K562 (cell line): ENCODE data around the gene ATXN1. TPM values are rescaled to one million over a fixed set of nuclear protein-coding genes. Genes with fewer than 3 reads are reported as not detected.

Experiments
- BCL6 ChIP-seq: fragments of 250-450 bp; sonication (Bioruptor Pico); IDR thresholded peaks from 2 replicates; pipeline ENCODE4 v1.4.0; 2020
- CBFA2T3 ChIP-seq: fragments of 450-650 bp; IDR thresholded peaks from 2 replicates; pipeline ENCODE4 v1.6.1; 2017
- ESRRB ChIP-seq: fragments of 250-450 bp; sonication (Bioruptor Pico); IDR thresholded peaks from 2 replicates; pipeline ENCODE4 v1.5.0; 2020; ENCODE audit warnings: mild to moderate bottlenecking, moderate library complexity, borderline replicate concordance
- MTA3 ChIP-seq: fragments of 450-650 bp; formaldehyde crosslinking; IDR thresholded peaks from 2 replicates; pipeline ENCODE4 v1.6.1; 2017; ENCODE audit warnings: mild to moderate bottlenecking, borderline replicate concordance
- POLR2B ChIP-seq: fragments of 450-650 bp; IDR thresholded peaks from 2 replicates; pipeline ENCODE4 v1.6.1; 2018; ENCODE audit warnings: low read depth; ENCODE audit not compliant: partially characterized antibody
- SIRT6 ChIP-seq: IDR thresholded peaks from one replicate; pipeline ENCODE4 v1.6.1; 2012; ENCODE audit warnings: low read depth, mild to moderate bottlenecking, control low read depth, inconsistent platforms, low read length, moderate library complexity
- SUPT5H ChIP-seq: fragments of 450-650 bp; IDR thresholded peaks from 2 replicates; pipeline ENCODE4 v1.6.1; 2016
- YY1 ChIP-seq, 3 experiments: IDR thresholded peaks; 2 replicates each; pipeline ENCODE4 v1.6.1; 2011; ENCODE audit warnings: low read length in 2 of 3, mild to moderate bottlenecking in 2 of 3, moderate library complexity in 2 of 3, borderline replicate concordance in 1 of 3, control low read depth in 1 of 3, low read depth in 1 of 3; ENCODE audit not compliant: insufficient read depth in 3 of 3, insufficient replicate concordance in 2 of 3, control insufficient read depth in 1 of 3, insufficient read length in 1 of 3; ENCODE audit errors: extremely low read depth in 1 of 3
- ZNF445 ChIP-seq: fragments of 250-450 bp; sonication (Bioruptor Pico); IDR thresholded peaks from 2 replicates; pipeline ENCODE4 v1.4.0; 2020; ENCODE audit warnings: low read depth, mild to moderate bottlenecking, moderate library complexity
- polyA plus RNA-seq, 8 experiments: library from polyadenylated mRNA; depleted of rRNA in 4 of 8; stranded (reverse) in 5 of 8; unstranded in 3 of 8; fragments of >200 nt; fragmentation: Nextera tagmentation in 2 of 8; fragmentation: Illumina TruSeq in 1 of 8; extraction: Ambion mirVana in 2 of 8; extraction: Trizol in 1 of 8; gene quantifications; 2 replicates each; pipeline versions ENCODE4 v1.2.1 to v1.2.3, GENCODE V29; 2011 to 2014; ENCODE audit warnings: inconsistent platforms in 1 of 8, missing spikeins in 1 of 8
- total RNA-seq, 7 experiments: library from RNA; depleted of rRNA in 6 of 7; stranded (reverse); fragments of >200 nt in 6 of 7; fragmentation: Illumina TruSeq in 2 of 7; extraction: Trizol in 2 of 7; gene quantifications; 2 replicates each; pipeline versions ENCODE4 v1.2.1 to v1.2.3, GENCODE V29; 2011 to 2021; ENCODE audit warnings: low replicate concordance in 1 of 7
- TF ChIP-seq, protein P1 (sequence below), 2 experiments: IDR thresholded peaks in 1 of 2; conservative IDR thresholded peaks in 1 of 2; 2 replicates each; pipeline ENCODE4 v1.6.1; 2016; ENCODE audit warnings: low read depth in 2 of 2, mild to moderate bottlenecking in 1 of 2, missing compliant biosample characterization in 1 of 2, missing genetic modification characterization in 1 of 2, moderate library complexity in 1 of 2
- TF ChIP-seq, protein P2 (sequence below): fragments of 450-650 bp; formaldehyde crosslinking; IDR thresholded peaks from 2 replicates; pipeline ENCODE4 v1.4.0; 2020; ENCODE audit warnings: mild to moderate bottlenecking
- TF ChIP-seq, protein P3 (sequence below), 2 experiments: fragments of 250-450 bp in 1 of 2; fragments of 450-650 bp in 1 of 2; sonication (Bioruptor Pico) in 1 of 2; IDR thresholded peaks; 2 replicates each; pipeline versions ENCODE4 v1.6.1 to v1.8.0; 2016 to 2021; ENCODE audit warnings: mild to moderate bottlenecking in 2 of 2, moderate library complexity in 2 of 2, missing compliant biosample characterization in 1 of 2, missing genetic modification characterization in 1 of 2
- TF ChIP-seq, protein P4 (sequence below): IDR thresholded peaks from 2 replicates; pipeline ENCODE4 v1.6.1; 2011; ENCODE audit warnings: borderline replicate concordance, low read depth, mild to moderate bottlenecking, moderate library complexity, low read length; ENCODE audit not compliant: insufficient read depth, poor library complexity, severe bottlenecking
- TF ChIP-seq, protein P5 (sequence below): fragments of 450-650 bp; formaldehyde crosslinking; IDR thresholded peaks from 2 replicates; pipeline ENCODE4 v1.4.0; 2020; ENCODE audit warnings: mild to moderate bottlenecking, moderate library complexity

ATXN1 gene
- total and polyA plus RNA-seq, 9 of the 15 experiments (the other 6 are each of a cell fraction or from before 2014, with no cell fraction given) = under 0.01 to 1.2 (median 0.58) TPM

DNA sequence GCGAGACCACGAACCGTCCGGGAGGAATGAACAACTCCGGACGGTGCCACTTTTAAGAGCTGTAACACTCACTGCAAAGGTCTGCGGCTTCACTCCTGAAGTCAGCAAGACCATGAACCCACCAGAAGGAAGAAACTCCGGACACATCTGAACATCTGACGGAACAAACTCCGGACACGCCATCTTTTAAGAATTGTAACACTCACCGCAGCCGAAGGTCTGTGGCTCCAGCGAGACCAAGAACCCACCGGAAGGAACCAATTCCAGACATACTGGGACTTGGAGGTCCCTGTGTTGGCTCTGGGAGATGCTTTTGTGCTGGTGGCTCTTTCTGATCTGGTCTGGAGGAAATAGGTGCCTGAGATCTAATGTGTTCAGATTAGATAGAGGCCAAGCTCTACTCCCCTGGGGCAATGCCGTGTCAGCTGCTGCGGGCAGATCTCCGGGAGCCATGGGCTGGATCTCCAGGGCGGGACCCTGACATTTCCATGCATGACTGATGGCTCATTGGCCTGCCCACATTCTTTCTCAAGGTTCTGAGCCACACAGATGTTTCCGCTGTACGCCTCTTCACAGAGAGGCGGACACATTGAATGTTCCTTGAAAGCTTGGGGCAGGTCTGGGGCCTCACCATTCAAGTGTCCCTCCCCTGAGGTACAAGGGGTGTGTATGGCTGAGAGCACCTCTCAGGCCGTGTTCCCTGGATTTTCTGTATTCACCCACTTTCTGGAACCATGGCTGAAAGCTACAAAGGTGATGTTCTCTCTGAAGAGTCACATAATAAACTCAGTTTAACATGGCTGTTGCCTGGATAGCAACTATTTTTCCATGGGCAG, 493.6 kb downstream of the ATXN1 start (continued):
- TF ChIP-seq, protein P1, sequence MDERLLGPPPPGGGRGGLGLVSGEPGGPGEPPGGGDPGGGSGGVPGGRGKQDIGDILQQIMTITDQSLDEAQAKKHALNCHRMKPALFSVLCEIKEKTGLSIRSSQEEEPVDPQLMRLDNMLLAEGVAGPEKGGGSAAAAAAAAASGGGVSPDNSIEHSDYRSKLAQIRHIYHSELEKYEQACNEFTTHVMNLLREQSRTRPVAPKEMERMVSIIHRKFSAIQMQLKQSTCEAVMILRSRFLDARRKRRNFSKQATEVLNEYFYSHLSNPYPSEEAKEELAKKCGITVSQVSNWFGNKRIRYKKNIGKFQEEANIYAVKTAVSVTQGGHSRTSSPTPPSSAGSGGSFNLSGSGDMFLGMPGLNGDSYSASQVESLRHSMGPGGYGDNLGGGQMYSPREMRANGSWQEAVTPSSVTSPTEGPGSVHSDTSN (CRISPR knock-in tag; IDR thresholded peaks at IDR 0.05; ENCODE audit: low read depth) = peak; percentile 89
- TF ChIP-seq, protein P1 (tag; conservative IDR thresholded peaks at IDR 0.05; ENCODE audit: low read depth) = peak; percentile 98
- TF ChIP-seq ZNF445 (CRISPR knock-in tag) (peak; percentile 54; the same call in 1 of the 2 replicates), ESRRB (peak; percentile 42; the same call in 1 of the 2 replicates), BCL6 (peak; percentile 50; the same call in 1 of the 2 replicates), SIRT6 (no peak), MTA3 (peak; percentile 98), CBFA2T3 (peak; percentile 99), POLR2B (peak; percentile 92), YY1 (IDR thresholded peaks at IDR 0.05; ENCODE audit: borderline replicate concordance in 1 of 3, control insufficient read depth in 1 of 3, extremely low read depth in 1 of 3, insufficient read depth in 3 of 3, insufficient read length in 1 of 3, insufficient replicate concordance in 2 of 3, low read depth in 1 of 3, low read length in 2 of 3) (peak; percentile 6 to 80 (median 62)), SUPT5H (peak; percentile 74)
- TF ChIP-seq, protein P2, sequence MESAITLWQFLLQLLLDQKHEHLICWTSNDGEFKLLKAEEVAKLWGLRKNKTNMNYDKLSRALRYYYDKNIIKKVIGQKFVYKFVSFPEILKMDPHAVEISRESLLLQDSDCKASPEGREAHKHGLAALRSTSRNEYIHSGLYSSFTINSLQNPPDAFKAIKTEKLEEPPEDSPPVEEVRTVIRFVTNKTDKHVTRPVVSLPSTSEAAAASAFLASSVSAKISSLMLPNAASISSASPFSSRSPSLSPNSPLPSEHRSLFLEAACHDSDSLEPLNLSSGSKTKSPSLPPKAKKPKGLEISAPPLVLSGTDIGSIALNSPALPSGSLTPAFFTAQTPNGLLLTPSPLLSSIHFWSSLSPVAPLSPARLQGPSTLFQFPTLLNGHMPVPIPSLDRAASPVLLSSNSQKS (CRISPR knock-in tag) = 0 out of 2 replicates have a peak, but pooled peaks have one; percentile 47
- TF ChIP-seq, protein P3, sequence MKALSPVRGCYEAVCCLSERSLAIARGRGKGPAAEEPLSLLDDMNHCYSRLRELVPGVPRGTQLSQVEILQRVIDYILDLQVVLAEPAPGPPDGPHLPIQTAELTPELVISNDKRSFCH (CRISPR knock-in tag; IDR thresholded peaks at IDR 0.05) = no peak
- TF ChIP-seq, protein P3 (tag; IDR thresholded peaks at IDR 0.05) = peak; percentile 84; the same call in 1 of the 2 replicates
- TF ChIP-seq, protein P4, sequence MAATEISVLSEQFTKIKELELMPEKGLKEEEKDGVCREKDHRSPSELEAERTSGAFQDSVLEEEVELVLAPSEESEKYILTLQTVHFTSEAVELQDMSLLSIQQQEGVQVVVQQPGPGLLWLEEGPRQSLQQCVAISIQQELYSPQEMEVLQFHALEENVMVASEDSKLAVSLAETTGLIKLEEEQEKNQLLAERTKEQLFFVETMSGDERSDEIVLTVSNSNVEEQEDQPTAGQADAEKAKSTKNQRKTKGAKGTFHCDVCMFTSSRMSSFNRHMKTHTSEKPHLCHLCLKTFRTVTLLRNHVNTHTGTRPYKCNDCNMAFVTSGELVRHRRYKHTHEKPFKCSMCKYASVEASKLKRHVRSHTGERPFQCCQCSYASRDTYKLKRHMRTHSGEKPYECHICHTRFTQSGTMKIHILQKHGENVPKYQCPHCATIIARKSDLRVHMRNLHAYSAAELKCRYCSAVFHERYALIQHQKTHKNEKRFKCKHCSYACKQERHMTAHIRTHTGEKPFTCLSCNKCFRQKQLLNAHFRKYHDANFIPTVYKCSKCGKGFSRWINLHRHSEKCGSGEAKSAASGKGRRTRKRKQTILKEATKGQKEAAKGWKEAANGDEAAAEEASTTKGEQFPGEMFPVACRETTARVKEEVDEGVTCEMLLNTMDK = no peak
- TF ChIP-seq, protein P5, sequence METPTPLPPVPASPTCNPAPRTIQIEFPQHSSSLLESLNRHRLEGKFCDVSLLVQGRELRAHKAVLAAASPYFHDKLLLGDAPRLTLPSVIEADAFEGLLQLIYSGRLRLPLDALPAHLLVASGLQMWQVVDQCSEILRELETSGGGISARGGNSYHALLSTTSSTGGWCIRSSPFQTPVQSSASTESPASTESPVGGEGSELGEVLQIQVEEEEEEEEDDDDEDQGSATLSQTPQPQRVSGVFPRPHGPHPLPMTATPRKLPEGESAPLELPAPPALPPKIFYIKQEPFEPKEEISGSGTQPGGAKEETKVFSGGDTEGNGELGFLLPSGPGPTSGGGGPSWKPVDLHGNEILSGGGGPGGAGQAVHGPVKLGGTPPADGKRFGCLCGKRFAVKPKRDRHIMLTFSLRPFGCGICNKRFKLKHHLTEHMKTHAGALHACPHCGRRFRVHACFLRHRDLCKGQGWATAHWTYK (CRISPR knock-in tag) = peak; percentile 72
